ENCODE results near the gene CPT1B.
A peak's percentile ranks its signal among the peaks of the same experiment; 100 is the strongest.

Gene CPT1B

DNA sequence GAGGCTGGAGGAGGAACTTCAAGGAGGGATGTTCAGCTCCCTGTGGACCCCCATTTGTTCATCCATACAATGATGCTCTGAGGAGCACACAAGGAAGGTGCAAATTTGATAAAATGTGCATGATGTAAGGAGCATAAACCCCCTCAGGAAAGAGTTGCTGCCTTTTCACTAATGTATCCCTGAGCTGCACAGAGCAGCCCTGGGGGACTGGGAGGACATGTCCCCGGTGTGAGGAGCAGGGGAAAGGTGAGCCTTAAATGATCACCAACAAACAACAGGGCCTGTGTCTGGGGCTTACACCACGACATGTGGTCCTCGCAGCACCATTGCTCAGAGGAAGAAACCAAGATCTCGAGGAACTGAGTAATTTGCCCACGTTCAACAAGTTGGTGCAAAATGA, 18.9 kb upstream of the CPT1B start:
- TF ChIP-seq POLR2AphosphoS5 (IDR thresholded peaks at IDR 0.05; ENCODE audit: low read depth, low read length) (no peak), PAX5 (IDR thresholded peaks at IDR 0.05; ENCODE audit: insufficient read depth, low read length, severe bottlenecking) (no peak), SPI1 (IDR thresholded peaks at IDR 0.05; ENCODE audit: low read depth, low read length) (no peak), POLR2A (IDR thresholded peaks at IDR 0.05; ENCODE audit: low read depth, low read length) (no peak), POU2F2 (IDR thresholded peaks at IDR 0.05; ENCODE audit: low read depth, low read length) (no peak), TAF1 (IDR thresholded peaks at IDR 0.05; ENCODE audit: low read depth, low read length) (no peak)
- DNase-seq (ENCODE audit: insufficient read length, low spot score) (no peak), FAIRE-seq (no peak)

DNA sequence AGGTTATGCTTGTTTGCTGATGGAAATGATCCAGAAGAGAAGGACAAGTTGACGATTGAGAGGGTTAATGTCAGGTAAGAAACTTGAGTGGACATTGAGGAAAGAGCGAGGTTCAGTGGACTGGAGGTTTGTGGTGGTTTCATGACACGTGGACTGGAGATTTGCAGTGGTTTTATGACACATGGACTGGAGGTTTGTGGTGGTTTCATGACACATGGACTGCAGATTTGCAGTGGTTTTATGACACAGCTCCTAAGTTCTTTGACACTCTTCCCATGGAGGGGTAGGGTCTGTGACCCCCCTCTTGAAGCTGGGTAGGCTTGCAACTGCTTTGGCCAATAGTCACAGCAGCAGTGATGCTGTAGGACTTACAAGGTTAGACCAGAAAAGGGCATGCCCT, 17.0 kb upstream of the CPT1B start:
- peak; percentile 20 for FAIRE-seq
- no peak for TF ChIP-seq POLR2AphosphoS5 (IDR thresholded peaks at IDR 0.05; ENCODE audit: low read depth, low read length)
- no peak for TF ChIP-seq POU2F2 (IDR thresholded peaks at IDR 0.05; ENCODE audit: low read depth, low read length)
- no peak for TF ChIP-seq POLR2A (IDR thresholded peaks at IDR 0.05; ENCODE audit: low read depth, low read length)
- no peak for TF ChIP-seq PAX5 (IDR thresholded peaks at IDR 0.05; ENCODE audit: insufficient read depth, low read length, severe bottlenecking)
- no peak for TF ChIP-seq TAF1 (IDR thresholded peaks at IDR 0.05; ENCODE audit: low read depth, low read length)
- no peak for TF ChIP-seq SPI1 (IDR thresholded peaks at IDR 0.05; ENCODE audit: low read depth, low read length)

DNA sequence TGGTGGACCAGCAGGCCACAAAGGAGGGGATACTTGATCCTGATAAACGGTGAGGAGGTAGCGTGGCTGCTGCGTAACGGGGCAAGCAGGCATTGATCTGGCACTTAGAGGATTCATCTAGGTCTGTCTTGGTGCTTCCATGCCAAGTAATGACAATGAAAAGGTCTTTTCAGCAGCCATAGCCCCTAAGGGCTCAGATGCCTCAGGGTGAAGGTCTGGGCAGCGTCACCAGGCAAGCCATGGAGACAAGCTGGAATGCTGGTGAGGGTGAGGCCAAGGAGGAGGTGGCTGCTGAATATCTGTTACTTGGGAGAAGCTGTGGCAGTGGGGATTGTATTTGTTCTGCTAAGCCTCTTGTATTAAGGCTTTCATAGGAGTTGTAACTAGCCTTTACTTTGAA, 9.2 kb upstream of the CPT1B start:
- DNase-seq (ENCODE audit: insufficient read length, low spot score) (no peak), FAIRE-seq (no peak)
- no peak for TF ChIP-seq POLR2A (IDR thresholded peaks at IDR 0.05; ENCODE audit: low read depth, low read length)
- no peak for TF ChIP-seq TAF1 (IDR thresholded peaks at IDR 0.05; ENCODE audit: low read depth, low read length)
- TF ChIP-seq SPI1 (IDR thresholded peaks at IDR 0.05; ENCODE audit: low read depth, low read length) = no peak
- no peak for TF ChIP-seq PAX5 (IDR thresholded peaks at IDR 0.05; ENCODE audit: insufficient read depth, low read length, severe bottlenecking)
- TF ChIP-seq POLR2AphosphoS5 (IDR thresholded peaks at IDR 0.05; ENCODE audit: low read depth, low read length) = no peak
- no peak for TF ChIP-seq POU2F2 (IDR thresholded peaks at IDR 0.05; ENCODE audit: low read depth, low read length)

More for the DNA sequence above, 17.0 kb upstream of the CPT1B start:
- DNase-seq (ENCODE audit: insufficient read length, low spot score) = no peak

DNA sequence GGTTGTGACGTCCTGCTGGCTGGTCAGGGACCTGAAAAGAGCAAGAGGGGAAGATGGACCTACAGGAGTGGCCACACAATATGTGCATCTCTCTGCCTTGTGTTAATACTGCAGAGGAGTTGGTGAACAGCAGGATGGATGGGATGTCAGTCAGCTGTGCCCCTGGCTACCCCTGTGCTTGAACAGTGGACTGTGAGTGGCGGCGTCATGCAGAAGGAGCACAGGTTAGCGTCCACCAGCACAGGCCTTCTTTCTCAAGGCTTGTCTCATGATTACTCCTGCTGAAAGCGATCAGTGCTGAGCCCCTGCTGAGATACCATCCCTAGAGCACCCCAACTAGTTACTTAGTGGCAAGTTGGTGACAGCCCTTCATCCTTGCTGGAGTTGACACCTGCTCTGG, 8.2 kb upstream of the CPT1B start:
- DNase-seq (ENCODE audit: insufficient read length, low spot score) (no peak), FAIRE-seq (no peak)
- no peak for TF ChIP-seq POLR2A (IDR thresholded peaks at IDR 0.05; ENCODE audit: low read depth, low read length)
- no peak for TF ChIP-seq SPI1 (IDR thresholded peaks at IDR 0.05; ENCODE audit: low read depth, low read length)
- TF ChIP-seq POLR2AphosphoS5 (IDR thresholded peaks at IDR 0.05; ENCODE audit: low read depth, low read length) = no peak
- no peak for TF ChIP-seq TAF1 (IDR thresholded peaks at IDR 0.05; ENCODE audit: low read depth, low read length)
- no peak for TF ChIP-seq PAX5 (IDR thresholded peaks at IDR 0.05; ENCODE audit: insufficient read depth, low read length, severe bottlenecking)
- no peak for TF ChIP-seq POU2F2 (IDR thresholded peaks at IDR 0.05; ENCODE audit: low read depth, low read length)

DNA sequence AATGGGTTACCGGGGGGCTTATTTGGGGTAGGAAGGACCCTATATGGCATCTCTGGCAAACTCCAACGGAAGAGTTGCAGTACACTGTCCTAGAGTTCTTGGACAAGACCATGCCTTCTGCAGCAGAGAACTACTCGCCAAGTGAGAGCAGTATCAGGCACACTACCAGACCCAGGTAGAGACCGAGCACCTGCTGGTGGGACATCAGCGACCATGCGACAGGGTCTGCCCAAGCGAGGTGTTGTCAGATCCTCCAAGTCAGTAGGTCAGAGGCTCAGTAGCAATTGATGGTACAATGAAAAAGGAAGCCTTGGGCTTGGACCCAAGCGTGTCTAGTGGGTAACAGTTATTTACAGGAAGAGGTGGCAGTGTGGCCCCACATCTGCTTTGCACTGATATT, 7.6 kb upstream of the CPT1B start:
- TF ChIP-seq POLR2AphosphoS5 (IDR thresholded peaks at IDR 0.05; ENCODE audit: low read depth, low read length) = no peak
- no peak for TF ChIP-seq PAX5 (IDR thresholded peaks at IDR 0.05; ENCODE audit: insufficient read depth, low read length, severe bottlenecking)
- no peak for TF ChIP-seq POLR2A (IDR thresholded peaks at IDR 0.05; ENCODE audit: low read depth, low read length)
- TF ChIP-seq POU2F2 (IDR thresholded peaks at IDR 0.05; ENCODE audit: low read depth, low read length) = no peak
- no peak for TF ChIP-seq TAF1 (IDR thresholded peaks at IDR 0.05; ENCODE audit: low read depth, low read length)
- no peak for TF ChIP-seq SPI1 (IDR thresholded peaks at IDR 0.05; ENCODE audit: low read depth, low read length)
- DNase-seq (ENCODE audit: insufficient read length, low spot score) (no peak), FAIRE-seq (no peak)

DNA sequence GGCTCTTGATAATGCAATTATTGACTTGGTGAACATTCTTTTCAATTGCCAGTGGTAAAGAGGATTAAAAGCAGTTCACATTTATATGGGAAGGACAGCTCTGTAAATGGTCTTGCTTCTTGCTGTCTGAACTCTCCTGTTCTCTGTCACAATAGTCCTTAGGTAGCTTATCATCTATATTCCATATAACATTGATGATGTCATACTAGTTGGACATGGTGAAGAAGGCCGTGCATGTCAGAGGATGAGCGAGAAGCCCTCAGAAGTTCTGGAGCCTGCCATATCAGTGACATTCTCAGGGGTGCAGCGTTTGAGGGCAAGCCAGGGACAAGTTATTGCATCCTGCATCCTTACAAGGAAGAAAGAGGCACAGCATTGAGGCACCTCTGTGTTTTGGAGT, 7.0 kb upstream of the CPT1B start:
- DNase-seq (ENCODE audit: insufficient read length, low spot score) (no peak), FAIRE-seq (no peak)
- TF ChIP-seq SPI1 (IDR thresholded peaks at IDR 0.05; ENCODE audit: low read depth, low read length) (no peak), POLR2AphosphoS5 (IDR thresholded peaks at IDR 0.05; ENCODE audit: low read depth, low read length) (no peak), POU2F2 (IDR thresholded peaks at IDR 0.05; ENCODE audit: low read depth, low read length) (no peak), TAF1 (IDR thresholded peaks at IDR 0.05; ENCODE audit: low read depth, low read length) (no peak), POLR2A (IDR thresholded peaks at IDR 0.05; ENCODE audit: low read depth, low read length) (no peak), PAX5 (IDR thresholded peaks at IDR 0.05; ENCODE audit: insufficient read depth, low read length, severe bottlenecking) (no peak)

DNA sequence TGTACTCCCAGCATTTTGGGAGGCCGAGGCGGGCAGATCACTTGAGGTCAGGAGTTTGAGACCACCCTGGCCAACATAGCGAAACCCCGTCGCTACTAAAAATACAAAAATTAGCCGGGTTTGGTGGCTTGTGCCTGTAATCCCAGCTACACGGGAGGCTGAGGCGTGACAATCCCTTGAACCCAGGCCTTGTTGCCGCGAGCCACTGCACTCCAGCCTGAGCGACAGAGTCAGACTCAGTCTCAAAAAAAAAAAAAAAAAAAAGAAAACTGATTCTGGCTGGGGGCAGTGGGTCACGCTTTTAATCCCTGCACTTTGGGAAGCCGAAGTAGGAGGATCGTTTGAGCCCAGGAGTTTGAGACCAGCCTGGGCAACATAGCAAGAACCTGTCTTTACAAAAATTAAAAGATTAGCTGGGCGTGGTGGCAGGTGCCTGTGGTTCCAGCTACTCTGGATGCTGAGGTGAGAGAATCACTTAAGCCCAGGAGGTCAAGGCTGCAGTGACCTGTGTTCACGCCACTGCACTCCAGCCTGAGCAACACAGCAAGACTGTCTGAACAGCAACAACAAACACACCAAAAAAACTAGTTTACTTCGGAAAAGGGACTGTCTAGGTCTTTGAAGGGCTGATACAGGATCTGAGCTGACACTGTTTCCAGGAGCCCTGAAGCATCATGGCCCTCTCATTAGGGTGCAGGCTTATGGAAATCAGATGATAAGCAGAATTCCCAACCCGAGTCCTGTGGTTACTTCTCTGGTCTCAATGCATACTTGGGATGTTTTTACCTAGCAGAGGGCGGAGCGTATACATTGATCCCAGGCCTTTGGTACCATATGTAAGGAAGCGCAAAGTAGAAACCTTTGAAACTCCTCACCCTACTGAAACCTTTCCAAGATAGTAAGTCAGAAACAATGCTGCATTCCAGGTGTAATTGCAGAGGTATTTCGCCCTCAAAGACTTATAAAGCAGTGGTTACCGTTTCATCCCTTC, 6.2 kb upstream of the CPT1B start:
- no peak for FAIRE-seq
- DNase-seq (ENCODE audit: insufficient read length, low spot score) = no peak
- TF ChIP-seq SPI1 (IDR thresholded peaks at IDR 0.05; ENCODE audit: low read depth, low read length) = no peak
- TF ChIP-seq POLR2AphosphoS5 (IDR thresholded peaks at IDR 0.05; ENCODE audit: low read depth, low read length) = no peak
- no peak for TF ChIP-seq POLR2A (IDR thresholded peaks at IDR 0.05; ENCODE audit: low read depth, low read length)
- TF ChIP-seq TAF1 (IDR thresholded peaks at IDR 0.05; ENCODE audit: low read depth, low read length) = no peak
- no peak for TF ChIP-seq PAX5 (IDR thresholded peaks at IDR 0.05; ENCODE audit: insufficient read depth, low read length, severe bottlenecking)
- TF ChIP-seq POU2F2 (IDR thresholded peaks at IDR 0.05; ENCODE audit: low read depth, low read length) = no peak

DNA sequence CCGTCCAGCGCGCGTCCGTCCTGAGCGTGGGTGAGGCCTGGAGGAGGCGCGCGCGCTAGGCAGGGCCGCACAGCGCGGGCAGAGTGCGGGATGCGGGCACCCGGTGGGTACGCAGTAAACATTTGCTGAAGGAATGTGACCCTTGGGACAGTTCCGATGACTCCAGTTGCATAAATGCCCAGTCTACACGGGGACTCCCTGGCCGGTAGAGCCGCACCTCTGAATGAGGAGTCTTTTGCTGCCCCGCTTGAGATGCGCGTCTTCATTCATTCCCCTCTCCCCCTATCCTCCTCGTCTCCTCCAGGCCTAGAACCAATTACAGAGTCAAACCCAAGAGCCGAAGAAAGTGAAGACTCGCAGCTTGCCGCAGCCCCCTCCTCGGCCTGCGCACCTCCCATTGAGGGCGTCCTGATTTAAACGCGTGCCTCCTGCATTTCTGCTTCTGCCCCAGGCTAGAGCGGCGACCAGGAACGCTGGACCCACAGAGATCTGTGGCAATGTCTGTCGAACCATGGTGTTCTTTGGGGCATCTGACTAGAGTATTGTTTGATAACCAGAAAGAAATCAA, 5.2 kb upstream of the CPT1B start:
- FAIRE-seq (no peak), DNase-seq (ENCODE audit: insufficient read length, low spot score) (no peak)
- no peak for TF ChIP-seq POLR2AphosphoS5 (IDR thresholded peaks at IDR 0.05; ENCODE audit: low read depth, low read length)
- no peak for TF ChIP-seq TAF1 (IDR thresholded peaks at IDR 0.05; ENCODE audit: low read depth, low read length)
- TF ChIP-seq POLR2A (IDR thresholded peaks at IDR 0.05; ENCODE audit: low read depth, low read length) = no peak
- no peak for TF ChIP-seq POU2F2 (IDR thresholded peaks at IDR 0.05; ENCODE audit: low read depth, low read length)
- TF ChIP-seq PAX5 (IDR thresholded peaks at IDR 0.05; ENCODE audit: insufficient read depth, low read length, severe bottlenecking) = no peak
- no peak for TF ChIP-seq SPI1 (IDR thresholded peaks at IDR 0.05; ENCODE audit: low read depth, low read length)
